Body of pancreas (tissue), 4 donors: Measurements from ENCODE around the gene MIOX. TPM values are rescaled to one million over a fixed set of nuclear protein-coding genes. Genes with fewer than 3 reads are reported as not detected.

Experiments
- ATAC-seq: fragments of 150-250 bp; one replicate; pipeline ENCODE4 v1.9.1; 2016
- DNase-seq, 4 donors: peaks; one replicate each; pipeline ENCODE4 v3.0.0-alpha.2; 2019
- H3K27ac ChIP-seq, 4 donors: fragments of 200-600 bp; sonication (generic); 1 replicate in 3 of 4; 2 replicates in 1 of 4; pipeline versions ENCODE4 v1.5.1 to v1.6.1; 2016 to 2019; ENCODE audit warnings: mild to moderate bottlenecking in 1 of 4, mixed read lengths in 1 of 4, moderate library complexity in 1 of 4
- H3K27me3 ChIP-seq, 2 donors: fragments of 200-600 bp; sonication (generic); one replicate each; pipeline ENCODE4 v1.6.0; 2016; ENCODE audit warnings: mild to moderate bottlenecking in 1 of 2
- H3K36me3 ChIP-seq, 2 donors: fragments of 200-600 bp; sonication (generic); replicated peaks in 1 of 2; 2 replicates each; pipeline ENCODE4 v1.5.1; 2016; ENCODE audit warnings: low read depth in 2 of 2; ENCODE audit not compliant: insufficient read depth in 1 of 2
- H3K4me1 ChIP-seq: fragments of 200-600 bp; sonication (generic); one replicate; pipeline ENCODE4 v1.6.0; 2016
- H3K4me3 ChIP-seq, 2 donors: fragments of 200-600 bp; sonication (generic); 1 replicate in 1 of 2; 2 replicates in 1 of 2; pipeline ENCODE4 v1.5.1; 2016 to 2019
- H3K9me3 ChIP-seq, 3 donors: fragments of 200-600 bp; sonication (generic); 1 replicate in 2 of 3; 2 replicates in 1 of 3; pipeline ENCODE4 v1.5.1; 2016
- POLR2A ChIP-seq, 3 donors: fragments of 450-650 bp; IDR thresholded peaks; one replicate each; pipeline ENCODE4 v1.6.1; 2016; ENCODE audit warnings: antibody characterized with exemption in 3 of 3, mild to moderate bottlenecking in 2 of 3
- WGBS, 2 donors: methylation state at CpG; one replicate each; pipeline ENCODE4 v1.1.5; 2017; 5-methylcytosine and 5-hydroxymethylcytosine counted together
- intact Hi-C: fragments of 100-400 bp; cut with DNase I; formaldehyde crosslinking; loops from one replicate; pipeline ENCODE4 v1.15.1; 2023
- total RNA-seq, 2 donors: library from RNA; depleted of rRNA; stranded (reverse); fragments of >200 nt; gene quantifications; one replicate each; pipeline ENCODE4 v1.1.0, GENCODE V29; 2016
- TF ChIP-seq, protein P1 (sequence below), 7 experiments: fragments of 450-650 bp in 4 of 7; fragments of 200-600 bp in 3 of 7; sonication (generic) in 3 of 7; IDR thresholded peaks; one replicate each; pipeline ENCODE4 v1.5.1; 2016 to 2019; ENCODE audit warnings: antibody characterized with exemption in 7 of 7

MIOX gene
- total RNA-seq, 2 donors from 2014 or later: not detected

GRCh38 chr22:50505276-50505775, 18.7 kb downstream of the MIOX start:
- DNase-seq (peak in 1 of 4 donors; percentile 41), ATAC-seq (no peak)
- TF ChIP-seq POLR2A (IDR thresholded peaks at IDR 0.05): peak in 2 of 3 donors; percentile 1 to 27
- TF ChIP-seq, protein P1, sequence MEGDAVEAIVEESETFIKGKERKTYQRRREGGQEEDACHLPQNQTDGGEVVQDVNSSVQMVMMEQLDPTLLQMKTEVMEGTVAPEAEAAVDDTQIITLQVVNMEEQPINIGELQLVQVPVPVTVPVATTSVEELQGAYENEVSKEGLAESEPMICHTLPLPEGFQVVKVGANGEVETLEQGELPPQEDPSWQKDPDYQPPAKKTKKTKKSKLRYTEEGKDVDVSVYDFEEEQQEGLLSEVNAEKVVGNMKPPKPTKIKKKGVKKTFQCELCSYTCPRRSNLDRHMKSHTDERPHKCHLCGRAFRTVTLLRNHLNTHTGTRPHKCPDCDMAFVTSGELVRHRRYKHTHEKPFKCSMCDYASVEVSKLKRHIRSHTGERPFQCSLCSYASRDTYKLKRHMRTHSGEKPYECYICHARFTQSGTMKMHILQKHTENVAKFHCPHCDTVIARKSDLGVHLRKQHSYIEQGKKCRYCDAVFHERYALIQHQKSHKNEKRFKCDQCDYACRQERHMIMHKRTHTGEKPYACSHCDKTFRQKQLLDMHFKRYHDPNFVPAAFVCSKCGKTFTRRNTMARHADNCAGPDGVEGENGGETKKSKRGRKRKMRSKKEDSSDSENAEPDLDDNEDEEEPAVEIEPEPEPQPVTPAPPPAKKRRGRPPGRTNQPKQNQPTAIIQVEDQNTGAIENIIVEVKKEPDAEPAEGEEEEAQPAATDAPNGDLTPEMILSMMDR (IDR thresholded peaks at IDR 0.05): no peak
- Histone ChIP-seq H3K4me1 (peaks cover 38% of the 10 kb centered on the region), H3K27ac (peak overlapping the region; percentile 80 to 89 (median 83)), H3K9me3 (no peaks in the 10 kb centered on the region), H3K27me3 (no peaks in the 10 kb centered on the region), H3K4me3 (no peak overlapping the region), H3K36me3 (peaks cover 0 to 2% of the 10 kb centered on the region in 2 donors)
- 53 to 73% methylated on average over 13 to 14 of the region's 14 CpGs for WGBS, 2 donors
- intact Hi-C loops: loop anchor here (10.0 kb wide), 1 partner anchor 261 kb away; the partner anchor contains the start of gene TUBGCP6

DNA sequence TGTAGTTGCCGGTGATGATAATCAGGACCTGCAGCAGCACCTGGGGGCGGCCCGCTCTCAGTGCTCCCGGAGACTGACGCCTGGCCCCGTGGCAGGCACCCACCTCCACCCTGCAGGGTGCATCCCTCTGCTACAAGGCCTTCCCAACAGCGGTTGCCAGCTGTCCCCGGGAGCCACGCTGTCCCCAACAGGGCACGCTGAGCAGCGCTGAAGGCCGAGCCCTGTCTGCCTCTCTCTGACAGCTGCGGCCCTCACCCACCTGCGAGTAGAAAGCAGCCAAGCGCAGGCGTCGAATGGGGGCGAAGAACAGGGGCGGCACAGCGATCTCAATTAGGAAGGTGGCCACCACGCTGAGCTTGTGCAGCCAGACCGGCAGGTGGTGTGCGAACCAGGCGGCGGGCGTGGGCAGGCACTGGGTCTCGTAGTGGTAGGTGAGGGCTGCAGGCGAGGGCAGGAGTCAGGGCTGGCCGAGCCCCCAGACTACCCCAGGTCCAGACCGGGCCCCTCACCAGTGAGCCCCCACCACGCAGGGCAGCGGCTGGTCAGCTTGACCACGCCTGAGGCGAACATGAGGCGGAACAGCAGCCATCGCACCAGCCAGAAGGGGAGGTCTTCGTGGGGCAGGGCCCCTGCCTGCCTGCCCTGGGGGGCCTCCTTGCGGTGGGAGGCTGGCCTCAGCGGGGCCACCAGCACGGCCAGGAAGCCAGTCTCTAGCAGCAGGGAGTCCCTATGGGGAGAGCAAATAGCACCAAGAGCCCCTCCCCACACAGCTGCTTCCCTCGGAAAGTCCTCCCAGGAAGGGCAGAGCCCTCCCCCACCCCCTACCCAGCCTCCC, 19.3 kb downstream of the MIOX start:
- Histone ChIP-seq H3K4me3 (peak overlapping the region in 1 of 2 donors; percentile 98), H3K9me3 (no peaks in the 10 kb centered on the region), H3K27ac (peak overlapping the region; percentile 80 to 89 (median 83)), H3K4me1 (peaks cover 38% of the 10 kb centered on the region), H3K36me3 (peaks cover 0 to 2% of the 10 kb centered on the region in 2 donors), H3K27me3 (no peaks in the 10 kb centered on the region)
- intact Hi-C loops: loop anchor here (10.0 kb wide), 1 partner anchor 261 kb away; the partner anchor contains the start of gene TUBGCP6
- WGBS, 2 donors: 42 to 89% methylated on average over 10 to 25 of the region's 41 CpGs
- DNase-seq (peak; percentile 38 to 85 (median 75)), ATAC-seq (no peak)
- TF ChIP-seq, protein P1 (IDR thresholded peaks at IDR 0.05): peak in 3 of 7 experiments; percentile 10 to 29 (median 24)
- peak in 1 of 3 donors; percentile 48 for TF ChIP-seq POLR2A (IDR thresholded peaks at IDR 0.05)

GRCh38 chr22:50506611-50507420, 20.2 kb downstream of the MIOX start:
- DNase-seq (peak; percentile 66 to 91 (median 88)), ATAC-seq (no peak)
- intact Hi-C loops: loop anchor here (10.0 kb wide), 1 partner anchor 262 kb away; the partner anchor contains the start of gene TUBGCP6
- peak in 2 of 3 donors; percentile 54 to 63 for TF ChIP-seq POLR2A (IDR thresholded peaks at IDR 0.05)
- TF ChIP-seq, protein P1 (IDR thresholded peaks at IDR 0.05): no peak
- Histone ChIP-seq H3K36me3 (peaks cover 0 to 2% of the 10 kb centered on the region in 2 donors), H3K4me1 (peaks cover 38% of the 10 kb centered on the region), H3K9me3 (no peaks in the 10 kb centered on the region), H3K27me3 (no peaks in the 10 kb centered on the region), H3K4me3 (peak overlapping the region; percentile 63 to 98), H3K27ac (peak overlapping the region; percentile 80 to 89 (median 83))
- 15 to 25% methylated on average over 2 to 21 of the region's 21 CpGs for WGBS, 2 donors

- intact Hi-C loops: loop anchor here (10.0 kb wide), 1 partner anchor 263 kb away; the partner anchor contains the start of gene TUBGCP6
- ATAC-seq (peak; percentile 76), DNase-seq (peak; percentile 92 to 94 (median 94))
- peaks cover 0 to 2% of the 10 kb centered on the region in 2 donors for H3K36me3 ChIP-seq
- peaks cover 38% of the 10 kb centered on the region for H3K4me1 ChIP-seq
- no peaks in the 10 kb centered on the region for H3K9me3 ChIP-seq
- 0% methylated on average over 1 to 40 of the region's 62 CpGs for WGBS, 2 donors
- H3K4me3 ChIP-seq: peak within 1 kb of the TSS; percentile 90 to 98
- TF ChIP-seq, protein P1 (IDR thresholded peaks at IDR 0.05): no peak
- peak in 2 of 3 donors; percentile 24 to 48 for TF ChIP-seq POLR2A (IDR thresholded peaks at IDR 0.05)
- peak within 1 kb of the TSS; percentile 90 to 95 (median 92) for H3K27ac ChIP-seq
- H3K27me3 ChIP-seq: no peaks in the 10 kb centered on the region
Measured at GRCh38 chr22:50507421-50507990, 20.8 kb downstream of the MIOX start, which contains the start of gene LMF2. Gene LMF2 (minus strand): TSS chr22:50507702. CDS start chr22:50507675, 27 bp downstream.
